OCI-LY7 (cell line): ENCODE results near the gene CCR4.
"Not testable (repeated sequence)": the region's sequence is repeated elsewhere in the genome, so short reads cannot be mapped to it uniquely, and the experiment has no call there.

ENCODE experiments used
- EZH2phosphoT487 ChIP-seq: fragments of 200-600 bp; sonication (generic); IDR thresholded peaks from 2 replicates; pipeline ENCODE4 v1.6.1; 2018; ENCODE audit warnings: low read depth, borderline replicate concordance, mild to moderate bottlenecking, mixed run types, antibody characterized with exemption, low read length, moderate library complexity, mixed read lengths
- TF ChIP-seq, protein P1 (sequence below): fragments of 200-600 bp; sonication (generic); conservative IDR thresholded peaks from 2 replicates; pipeline ENCODE4 v1.5.1; 2014; ENCODE audit warnings: mild to moderate bottlenecking, antibody characterized with exemption, low read length, moderate library complexity, mixed read lengths

DNA sequence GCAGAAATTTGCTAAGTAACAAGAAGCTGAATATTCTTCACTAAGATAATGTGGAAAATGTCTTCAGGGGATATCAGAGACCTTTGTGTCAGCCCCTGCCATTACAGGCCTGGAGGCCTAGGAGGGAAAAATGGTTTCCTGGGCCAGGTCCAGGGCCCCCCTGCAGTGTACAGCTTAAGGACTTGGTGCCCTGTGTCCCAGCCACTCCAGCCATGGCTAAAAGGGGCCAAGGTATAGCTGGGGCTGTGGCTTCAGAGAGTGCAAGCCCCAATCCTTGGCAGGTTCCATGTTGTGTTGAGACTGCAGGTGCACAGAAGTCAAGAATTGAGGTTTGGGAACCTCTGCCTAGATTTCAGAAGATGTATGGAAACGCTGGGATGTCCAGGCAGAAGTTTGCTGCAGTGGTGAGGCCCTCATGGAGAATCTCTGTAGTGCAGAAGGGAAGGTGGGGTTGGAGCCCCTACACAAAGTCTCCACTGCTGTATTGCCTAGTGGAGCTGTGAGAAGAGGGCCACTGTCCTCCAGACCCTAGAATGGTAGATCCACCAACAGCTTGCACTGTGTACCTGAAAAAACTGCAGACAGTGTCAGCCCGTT is 14.3 kb downstream of the CCR4 start:
- TF ChIP-seq, protein P1, sequence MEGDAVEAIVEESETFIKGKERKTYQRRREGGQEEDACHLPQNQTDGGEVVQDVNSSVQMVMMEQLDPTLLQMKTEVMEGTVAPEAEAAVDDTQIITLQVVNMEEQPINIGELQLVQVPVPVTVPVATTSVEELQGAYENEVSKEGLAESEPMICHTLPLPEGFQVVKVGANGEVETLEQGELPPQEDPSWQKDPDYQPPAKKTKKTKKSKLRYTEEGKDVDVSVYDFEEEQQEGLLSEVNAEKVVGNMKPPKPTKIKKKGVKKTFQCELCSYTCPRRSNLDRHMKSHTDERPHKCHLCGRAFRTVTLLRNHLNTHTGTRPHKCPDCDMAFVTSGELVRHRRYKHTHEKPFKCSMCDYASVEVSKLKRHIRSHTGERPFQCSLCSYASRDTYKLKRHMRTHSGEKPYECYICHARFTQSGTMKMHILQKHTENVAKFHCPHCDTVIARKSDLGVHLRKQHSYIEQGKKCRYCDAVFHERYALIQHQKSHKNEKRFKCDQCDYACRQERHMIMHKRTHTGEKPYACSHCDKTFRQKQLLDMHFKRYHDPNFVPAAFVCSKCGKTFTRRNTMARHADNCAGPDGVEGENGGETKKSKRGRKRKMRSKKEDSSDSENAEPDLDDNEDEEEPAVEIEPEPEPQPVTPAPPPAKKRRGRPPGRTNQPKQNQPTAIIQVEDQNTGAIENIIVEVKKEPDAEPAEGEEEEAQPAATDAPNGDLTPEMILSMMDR: not testable (repeated sequence)
- not testable (repeated sequence) for TF ChIP-seq EZH2phosphoT487
